HUES6 (cell line): ENCODE data around the gene ZSCAN29.

Source experiments
- H3K27ac ChIP-seq: 2 replicates; pipeline ENCODE4 v1.7.0; 2013; ENCODE audit warnings: low read depth, mild to moderate bottlenecking, low read length, inconsistent platforms
- H3K27me3 ChIP-seq: 2 replicates; pipeline ENCODE4 v1.6.1; 2013; ENCODE audit warnings: low read length; ENCODE audit not compliant: control insufficient read depth, insufficient read depth
- H3K36me3 ChIP-seq: 2 replicates; pipeline ENCODE4 v1.6.1; 2013; ENCODE audit warnings: low read length; ENCODE audit not compliant: control insufficient read depth, insufficient read depth
- H3K4me1 ChIP-seq: 2 replicates; pipeline ENCODE4 v1.6.1; 2013; ENCODE audit warnings: low read length; ENCODE audit not compliant: control insufficient read depth, insufficient read depth
- H3K4me3 ChIP-seq: 2 replicates; pipeline ENCODE4 v1.5.1; 2013; ENCODE audit warnings: low read depth, low read length
- H3K9ac ChIP-seq: one replicate; pipeline ENCODE4 v1.6.1; 2013; ENCODE audit warnings: mild to moderate bottlenecking, low read length
- H3K9me3 ChIP-seq: 2 replicates; pipeline ENCODE4 v1.6.1; 2013; ENCODE audit warnings: low read depth, low read length; ENCODE audit not compliant: control insufficient read depth, insufficient read depth

Gene ZSCAN29

DNA sequence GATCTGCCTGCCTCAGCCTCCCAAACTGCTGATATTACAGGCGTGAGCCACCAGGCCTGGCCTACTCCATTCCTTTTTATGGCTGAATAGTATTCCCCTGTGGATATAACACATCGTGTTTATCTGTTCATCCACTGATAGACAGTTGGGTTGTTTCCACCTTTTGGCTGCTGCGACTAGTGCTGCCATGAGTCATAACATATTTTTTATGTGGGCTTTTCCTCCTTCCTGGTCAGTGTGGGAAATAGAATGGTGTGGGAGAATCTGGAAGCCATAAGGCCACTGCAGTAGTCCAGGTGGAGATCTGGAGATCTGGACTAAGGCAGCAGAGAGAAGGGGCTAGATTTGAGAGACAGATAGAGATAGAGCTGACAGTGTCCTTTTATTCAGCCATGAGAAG, 56.7 kb downstream of the ZSCAN29 start:
- Histone ChIP-seq H3K4me3 (no peak overlapping the region), H3K9ac (no peak overlapping the region), H3K4me1 (no peaks in the 10 kb centered on the region), H3K36me3 (no peaks in the 10 kb centered on the region), H3K9me3 (no peaks in the 10 kb centered on the region), H3K27me3 (peaks cover 7% of the 10 kb centered on the region; the same call in 1 of the 2 replicates), H3K27ac (no peak overlapping the region)

GRCh38 chr15:43312378-43312777, 58.5 kb downstream of the ZSCAN29 start:
- H3K27me3 ChIP-seq, result peaks cover 7% of the 10 kb centered on the region; the same call in 1 of the 2 replicates
- H3K4me1 ChIP-seq, result no peaks in the 10 kb centered on the region
- no peaks in the 10 kb centered on the region for H3K36me3 ChIP-seq
- no peaks in the 10 kb centered on the region for H3K9me3 ChIP-seq
- H3K4me3 ChIP-seq, result no peak overlapping the region
- H3K9ac ChIP-seq, result no peak overlapping the region
- no peak overlapping the region for H3K27ac ChIP-seq
